HL-60 (cell line): ENCODE measurements around the gene FAM89B.

ENCODE experiments used
- DNase-seq, 2 experiments: peaks; one replicate each; pipeline ENCODE4 v3.0.0-alpha.2; 2010 to 2020; ENCODE audit warnings: low read depth in 1 of 2, low spot score in 1 of 2
- H3K27ac ChIP-seq: fragments of 250-450 bp; sonication (Bioruptor Pico); replicated peaks from 2 replicates; pipeline ENCODE4 v1.5.1; 2020; ENCODE audit warnings: mild to moderate bottlenecking, moderate library complexity
- H3K27me3 ChIP-seq: fragments of 250-450 bp; sonication (Bioruptor Pico); 2 replicates; pipeline ENCODE4 v1.5.1; 2021; ENCODE audit warnings: mild to moderate bottlenecking, moderate library complexity; ENCODE audit not compliant: insufficient read depth, poor library complexity, severe bottlenecking
- H3K4me3 ChIP-seq: replicated peaks from 2 replicates; pipeline ENCODE4 v1.5.1; 2011; ENCODE audit warnings: mild to moderate bottlenecking, control low read depth, low read length; ENCODE audit not compliant: insufficient read depth
- GABPA ChIP-seq: IDR thresholded peaks from 2 replicates; pipeline ENCODE4 v1.6.1; 2012; ENCODE audit warnings: low read depth
- POLR2AphosphoS5 ChIP-seq: IDR thresholded peaks from 2 replicates; pipeline ENCODE4 v1.6.1; 2012; ENCODE audit warnings: low read depth
- SPI1 ChIP-seq: IDR thresholded peaks from 2 replicates; pipeline ENCODE4 v1.6.1; 2012; ENCODE audit warnings: low read depth, mild to moderate bottlenecking, borderline replicate concordance
- TF ChIP-seq, protein P1 (sequence below): IDR thresholded peaks from 2 replicates; pipeline ENCODE4 v1.6.1; 2012; ENCODE audit warnings: low read depth; ENCODE audit not compliant: insufficient replicate concordance
- TF ChIP-seq, protein P2 (sequence below): IDR thresholded peaks from one replicate; pipeline ENCODE4 v1.5.1; 2011; ENCODE audit warnings: low read length, control low read depth, inconsistent platforms; ENCODE audit not compliant: insufficient read depth

The FAM89B gene

DNA sequence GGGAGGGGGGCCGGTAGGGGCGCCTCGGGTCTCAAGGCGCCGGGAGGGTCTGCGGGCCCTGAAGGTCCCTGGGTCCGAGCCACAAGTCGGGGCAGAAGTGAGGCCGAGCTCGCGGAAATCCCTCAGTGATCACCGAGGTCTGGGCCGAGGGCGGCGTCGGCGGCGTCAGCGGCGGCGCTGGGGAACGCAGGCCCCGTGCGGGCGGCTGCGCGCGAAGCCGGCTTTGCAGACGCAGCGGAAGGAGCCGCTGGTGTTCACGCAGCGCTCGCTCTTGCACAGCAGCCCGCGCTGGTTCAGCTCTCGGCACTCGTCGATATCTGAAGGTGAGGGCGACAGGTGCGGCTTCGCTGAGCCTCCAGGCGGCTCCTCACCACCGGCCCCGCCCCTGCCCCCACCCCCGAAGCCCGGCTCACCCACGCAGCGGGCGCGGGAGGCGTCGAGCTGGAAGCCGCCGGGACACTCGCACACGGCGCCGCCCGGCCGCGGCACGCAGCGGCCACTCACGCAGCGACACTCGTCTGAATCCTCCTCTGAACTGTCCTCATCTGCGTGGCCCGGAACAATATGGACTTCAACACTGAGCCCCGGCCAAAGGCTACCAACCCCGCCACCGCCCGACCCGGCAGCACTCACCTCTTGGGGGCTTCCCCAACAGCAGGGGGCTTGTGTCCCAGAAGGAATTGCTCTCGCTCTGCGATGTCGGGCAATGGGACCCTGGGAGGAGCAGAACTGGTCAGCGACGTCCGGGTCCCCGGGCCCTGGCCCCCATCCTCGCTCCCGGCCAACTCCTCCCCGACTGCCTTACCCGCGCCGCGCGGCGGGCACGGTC, 33.2 kb upstream of the FAM89B start:
- Histone ChIP-seq H3K27me3 (no peaks in the 10 kb centered on the region), H3K27ac (no peak overlapping the region), H3K4me3 (peak overlapping the region; percentile 56; the same call in 1 of the 2 replicates)
- no peak for DNase-seq
- TF ChIP-seq SPI1: no peak

DNA sequence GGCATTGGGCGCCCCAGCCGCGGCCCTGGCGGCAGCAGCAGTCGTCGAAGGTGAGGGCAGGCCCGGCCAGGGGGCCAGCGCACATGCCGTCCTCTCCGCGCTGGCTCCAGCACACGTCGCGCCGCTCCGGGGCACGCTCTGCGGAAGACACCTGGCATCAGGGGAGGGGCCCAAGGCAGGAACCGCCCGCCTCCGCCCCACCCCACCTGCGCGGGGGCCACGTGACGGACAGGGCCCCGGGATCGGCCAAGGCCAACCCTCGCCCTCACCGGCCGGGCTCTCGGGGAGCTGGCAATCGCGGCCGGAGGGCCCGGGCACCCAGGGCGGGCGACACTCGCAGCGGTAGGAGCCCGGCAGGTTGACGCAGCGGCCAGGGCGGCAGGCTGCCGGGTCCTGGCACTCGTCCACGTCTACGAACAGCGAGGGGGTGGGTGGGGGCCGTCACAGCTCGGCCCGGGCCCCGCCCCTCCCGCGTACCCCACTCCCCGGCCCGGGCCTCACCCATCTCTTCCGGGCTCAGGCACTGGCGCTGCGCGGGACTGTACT, 32.5 kb upstream of the FAM89B start:
- DNase-seq: no peak
- H3K27me3 ChIP-seq: no peaks in the 10 kb centered on the region
- TF ChIP-seq GABPA: no peak
- TF ChIP-seq SPI1: no peak
- no peak for TF ChIP-seq POLR2AphosphoS5
- TF ChIP-seq, protein P1, sequence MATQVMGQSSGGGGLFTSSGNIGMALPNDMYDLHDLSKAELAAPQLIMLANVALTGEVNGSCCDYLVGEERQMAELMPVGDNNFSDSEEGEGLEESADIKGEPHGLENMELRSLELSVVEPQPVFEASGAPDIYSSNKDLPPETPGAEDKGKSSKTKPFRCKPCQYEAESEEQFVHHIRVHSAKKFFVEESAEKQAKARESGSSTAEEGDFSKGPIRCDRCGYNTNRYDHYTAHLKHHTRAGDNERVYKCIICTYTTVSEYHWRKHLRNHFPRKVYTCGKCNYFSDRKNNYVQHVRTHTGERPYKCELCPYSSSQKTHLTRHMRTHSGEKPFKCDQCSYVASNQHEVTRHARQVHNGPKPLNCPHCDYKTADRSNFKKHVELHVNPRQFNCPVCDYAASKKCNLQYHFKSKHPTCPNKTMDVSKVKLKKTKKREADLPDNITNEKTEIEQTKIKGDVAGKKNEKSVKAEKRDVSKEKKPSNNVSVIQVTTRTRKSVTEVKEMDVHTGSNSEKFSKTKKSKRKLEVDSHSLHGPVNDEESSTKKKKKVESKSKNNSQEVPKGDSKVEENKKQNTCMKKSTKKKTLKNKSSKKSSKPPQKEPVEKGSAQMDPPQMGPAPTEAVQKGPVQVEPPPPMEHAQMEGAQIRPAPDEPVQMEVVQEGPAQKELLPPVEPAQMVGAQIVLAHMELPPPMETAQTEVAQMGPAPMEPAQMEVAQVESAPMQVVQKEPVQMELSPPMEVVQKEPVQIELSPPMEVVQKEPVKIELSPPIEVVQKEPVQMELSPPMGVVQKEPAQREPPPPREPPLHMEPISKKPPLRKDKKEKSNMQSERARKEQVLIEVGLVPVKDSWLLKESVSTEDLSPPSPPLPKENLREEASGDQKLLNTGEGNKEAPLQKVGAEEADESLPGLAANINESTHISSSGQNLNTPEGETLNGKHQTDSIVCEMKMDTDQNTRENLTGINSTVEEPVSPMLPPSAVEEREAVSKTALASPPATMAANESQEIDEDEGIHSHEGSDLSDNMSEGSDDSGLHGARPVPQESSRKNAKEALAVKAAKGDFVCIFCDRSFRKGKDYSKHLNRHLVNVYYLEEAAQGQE: no peak
- TF ChIP-seq, protein P2, sequence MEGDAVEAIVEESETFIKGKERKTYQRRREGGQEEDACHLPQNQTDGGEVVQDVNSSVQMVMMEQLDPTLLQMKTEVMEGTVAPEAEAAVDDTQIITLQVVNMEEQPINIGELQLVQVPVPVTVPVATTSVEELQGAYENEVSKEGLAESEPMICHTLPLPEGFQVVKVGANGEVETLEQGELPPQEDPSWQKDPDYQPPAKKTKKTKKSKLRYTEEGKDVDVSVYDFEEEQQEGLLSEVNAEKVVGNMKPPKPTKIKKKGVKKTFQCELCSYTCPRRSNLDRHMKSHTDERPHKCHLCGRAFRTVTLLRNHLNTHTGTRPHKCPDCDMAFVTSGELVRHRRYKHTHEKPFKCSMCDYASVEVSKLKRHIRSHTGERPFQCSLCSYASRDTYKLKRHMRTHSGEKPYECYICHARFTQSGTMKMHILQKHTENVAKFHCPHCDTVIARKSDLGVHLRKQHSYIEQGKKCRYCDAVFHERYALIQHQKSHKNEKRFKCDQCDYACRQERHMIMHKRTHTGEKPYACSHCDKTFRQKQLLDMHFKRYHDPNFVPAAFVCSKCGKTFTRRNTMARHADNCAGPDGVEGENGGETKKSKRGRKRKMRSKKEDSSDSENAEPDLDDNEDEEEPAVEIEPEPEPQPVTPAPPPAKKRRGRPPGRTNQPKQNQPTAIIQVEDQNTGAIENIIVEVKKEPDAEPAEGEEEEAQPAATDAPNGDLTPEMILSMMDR: no peak
- peak overlapping the region; percentile 17; the same call in 1 of the 2 replicates for H3K27ac ChIP-seq
- peak overlapping the region; percentile 56 for H3K4me3 ChIP-seq

DNA sequence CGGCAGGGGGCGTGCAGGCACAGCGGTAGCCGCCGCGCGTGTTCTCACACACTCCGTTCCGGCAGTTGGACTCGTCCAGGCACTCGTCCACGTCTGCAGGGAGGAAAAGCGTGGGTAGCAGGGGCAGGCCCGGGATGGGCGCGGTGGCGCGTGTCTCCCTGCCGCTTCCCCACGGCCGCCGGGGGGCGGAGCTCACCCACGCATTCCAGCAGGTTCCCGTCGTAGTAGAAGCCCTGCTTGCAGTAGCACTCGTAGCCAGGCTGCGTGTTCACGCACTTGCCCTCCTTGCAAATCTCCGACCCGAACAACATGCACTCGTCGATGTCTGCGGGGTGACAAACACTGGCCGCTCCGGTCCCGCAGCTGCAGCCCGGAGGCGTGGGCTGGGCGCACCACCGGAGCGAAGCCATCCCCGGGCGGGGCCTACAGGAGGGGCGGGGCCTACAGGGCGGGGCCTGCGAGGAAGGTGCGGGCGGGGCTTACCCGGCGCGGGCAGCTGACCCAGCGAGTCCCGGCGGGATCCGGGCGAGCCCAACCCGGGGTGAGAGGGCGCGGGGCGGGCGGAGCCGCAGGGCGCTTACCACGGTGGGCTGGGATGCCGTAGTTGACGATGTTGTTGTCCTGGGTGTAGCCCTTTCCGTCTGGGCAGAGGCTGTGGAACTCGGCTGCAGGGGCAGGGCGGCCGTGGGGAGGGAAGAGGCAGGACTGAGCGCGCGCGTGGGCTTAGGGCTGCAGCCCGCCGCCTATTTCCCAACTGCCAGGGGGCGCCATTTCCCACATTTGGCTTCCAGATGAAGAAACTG, 31.8 kb upstream of the FAM89B start:
- H3K4me3 ChIP-seq: peak overlapping the region; percentile 56
- peak; percentile 85 to 91 for DNase-seq
- no peaks in the 10 kb centered on the region for H3K27me3 ChIP-seq
- H3K27ac ChIP-seq: peak overlapping the region; percentile 46
- TF ChIP-seq GABPA (no peak), POLR2AphosphoS5 (no peak)
- TF ChIP-seq, protein P2: peak; percentile 30

DNA sequence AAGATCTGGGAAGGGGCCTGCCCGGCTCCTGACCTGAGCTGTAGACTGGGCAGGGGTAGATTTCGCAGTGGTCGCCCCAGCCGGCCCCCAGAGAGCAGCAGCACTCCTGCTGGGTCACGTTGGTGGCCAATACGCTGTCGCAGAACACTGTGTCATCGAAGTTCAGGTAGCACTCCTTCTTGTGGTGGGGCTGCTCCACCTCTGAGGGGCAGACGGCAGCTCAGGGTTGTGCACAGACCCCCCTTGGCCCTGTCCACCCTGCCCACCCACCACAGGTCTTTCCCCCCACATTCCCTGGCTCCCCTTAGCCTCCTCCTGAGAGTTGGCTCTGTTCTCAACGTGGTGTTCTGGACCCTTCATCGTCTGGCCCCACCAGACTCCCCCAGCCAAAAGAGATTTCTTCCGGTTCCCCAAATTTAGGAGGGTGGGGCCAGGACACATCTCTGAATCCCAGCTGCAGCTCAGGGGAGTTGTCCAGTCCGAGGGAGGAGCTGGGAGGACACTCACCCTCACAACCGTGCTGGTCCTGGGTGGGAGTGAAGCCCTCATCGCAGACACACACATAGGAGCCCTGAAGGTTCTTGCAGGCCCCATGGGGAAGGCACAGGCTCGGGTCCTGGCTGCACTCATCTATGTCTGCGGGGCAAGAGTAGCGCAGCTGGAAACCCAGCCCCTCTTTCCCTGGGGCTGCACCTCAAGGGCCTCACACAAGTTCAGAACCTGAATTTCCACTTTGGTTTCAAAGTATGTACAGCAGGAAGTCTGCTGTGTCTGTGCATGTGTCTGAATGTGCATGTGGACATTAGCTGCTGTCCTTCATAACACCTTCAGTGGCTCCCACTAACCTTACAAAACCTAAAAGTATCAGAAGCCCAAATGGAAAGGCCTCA, 31.0 kb upstream of the FAM89B start:
- TF ChIP-seq, protein P2: no peak
- TF ChIP-seq SPI1: no peak
- no peak for DNase-seq
- no peaks in the 10 kb centered on the region for H3K27me3 ChIP-seq
- H3K4me3 ChIP-seq: peak overlapping the region; percentile 56
- peak overlapping the region; percentile 46 for H3K27ac ChIP-seq
